ENCODE results near the gene DYNLT4.

- TF ChIP-seq CTCF (IDR thresholded peaks at IDR 0.05) (no peak), POLR2A (IDR thresholded peaks at IDR 0.05) (no peak)
Observed at GRCh38 chr1:44821240-44821715, 14.1 kb upstream of the DYNLT4 start.
